ENCODE results near the gene OR6C4. TPM values are rescaled to one million over a fixed set of nuclear protein-coding genes. Genes with fewer than 3 reads are reported as not detected.
"Not testable (repeated sequence)": the region's sequence is repeated elsewhere in the genome, so short reads cannot be mapped to it uniquely, and the experiment has no call there.

The OR6C4 gene
- total RNA-seq, result not detected

DNA sequence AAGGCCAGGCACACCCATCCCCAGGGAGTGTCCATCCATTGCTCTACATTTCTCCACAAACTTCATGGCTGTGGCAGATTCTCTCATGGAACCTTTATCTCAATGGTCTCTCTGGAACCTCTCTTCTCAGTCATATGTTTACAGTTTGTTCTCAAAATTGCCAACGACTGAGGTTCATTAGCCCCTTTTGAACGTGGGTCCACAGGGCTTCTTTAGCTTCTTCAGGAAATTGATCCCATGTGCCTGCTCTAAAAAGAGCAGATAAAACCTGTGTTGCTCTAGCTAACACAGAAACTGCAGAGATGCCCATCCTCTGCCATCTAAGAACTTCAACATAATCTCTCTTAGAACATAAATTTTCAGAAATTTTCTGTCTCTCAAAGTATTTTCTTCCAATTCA, at the start of gene OR6C4:
Gene OR6C4 (plus strand): TSS at position 301 of the 400 bp plus-strand sequence. CDS start 1,625 bp downstream, outside the sequence.
- POLR2A ChIA-PET, result no interaction called here
- peaks cover 9% of the 10 kb centered on the region for H3K27me3 Mint-ChIP-seq (ENCODE audit: low read depth)

DNA sequence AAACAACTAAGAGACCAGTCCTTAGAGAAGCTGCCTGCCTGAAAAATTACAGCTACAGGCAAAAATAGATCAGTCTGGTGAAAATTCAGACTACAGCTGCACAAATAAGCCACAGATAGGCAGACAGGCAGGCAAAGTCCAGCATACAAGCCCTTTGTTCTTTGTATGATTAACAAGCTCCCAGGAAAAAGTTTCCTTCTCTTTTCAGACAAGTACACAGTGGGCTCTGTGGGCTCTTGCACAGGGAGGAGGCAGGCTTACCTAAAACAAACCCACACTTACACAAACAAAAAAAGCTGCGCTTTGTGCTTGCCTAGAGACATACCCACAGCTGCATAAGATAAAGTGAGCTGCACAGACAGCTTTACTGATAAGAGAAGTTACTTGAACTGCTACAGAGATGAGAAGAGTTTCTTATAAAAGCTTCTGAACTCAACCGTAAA, 49.6 kb upstream of the OR6C4 start:
- Mint-ChIP-seq H3K4me1 (ENCODE audit: low read depth) (no peaks in the 10 kb centered on the region), H3K27me3 (ENCODE audit: low read depth) (peaks cover 5% of the 10 kb centered on the region), H3K4me3 (no peak overlapping the region), H3K9me3 (ENCODE audit: insufficient read depth) (no peaks in the 10 kb centered on the region), H3K36me3 (ENCODE audit: low read depth) (no peaks in the 10 kb centered on the region), H3K27ac (no peak overlapping the region)
- CTCF ChIA-PET, result no interaction called here
- ATAC-seq (no peak), DNase-seq (no peak)
- POLR2A ChIA-PET, result no interaction called here

More for the DNA sequence above, at the start of gene OR6C4:
- H3K27ac Mint-ChIP-seq, result no peak within 1 kb of the TSS
- no peaks in the 10 kb centered on the region for H3K9me3 Mint-ChIP-seq (ENCODE audit: insufficient read depth)
- H3K36me3 Mint-ChIP-seq (ENCODE audit: low read depth), result no peaks in the 10 kb centered on the region
- peaks cover 6% of the 10 kb centered on the region for H3K4me1 Mint-ChIP-seq (ENCODE audit: low read depth)
- ATAC-seq (no peak), DNase-seq (no peak)
- CTCF ChIA-PET, result no interaction called here
- H3K4me3 Mint-ChIP-seq, result no peak within 1 kb of the TSS

DNA sequence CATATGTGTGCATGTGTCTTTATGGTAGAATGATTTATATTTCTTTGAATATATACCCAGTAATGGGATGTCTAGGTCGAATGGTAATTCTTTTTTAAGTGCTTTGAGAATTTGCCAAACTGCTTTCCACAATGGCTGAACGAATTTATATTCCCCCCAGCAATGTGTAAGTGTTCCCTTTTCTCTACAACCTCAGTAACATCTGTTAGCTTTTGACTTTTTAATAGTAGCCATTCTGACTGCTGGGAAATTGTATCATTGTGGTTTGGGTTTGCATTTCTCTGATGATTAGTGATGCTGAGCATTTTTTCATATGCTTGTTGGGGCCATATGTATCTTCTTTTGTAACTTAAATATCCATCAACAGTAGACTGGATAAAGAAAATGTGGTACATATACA, 47.8 kb upstream of the OR6C4 start:
- ATAC-seq (no peak), DNase-seq (no peak)
- H3K27me3 Mint-ChIP-seq (ENCODE audit: low read depth), result peaks cover 2% of the 10 kb centered on the region
- H3K36me3 Mint-ChIP-seq (ENCODE audit: low read depth), result no peaks in the 10 kb centered on the region
- ChIA-PET CTCF (no interaction called here), POLR2A (no interaction called here)
- no peaks in the 10 kb centered on the region for H3K9me3 Mint-ChIP-seq (ENCODE audit: insufficient read depth)
- no peaks in the 10 kb centered on the region for H3K4me1 Mint-ChIP-seq (ENCODE audit: low read depth)
- H3K4me3 Mint-ChIP-seq, result no peak overlapping the region
- H3K27ac Mint-ChIP-seq, result no peak overlapping the region

DNA sequence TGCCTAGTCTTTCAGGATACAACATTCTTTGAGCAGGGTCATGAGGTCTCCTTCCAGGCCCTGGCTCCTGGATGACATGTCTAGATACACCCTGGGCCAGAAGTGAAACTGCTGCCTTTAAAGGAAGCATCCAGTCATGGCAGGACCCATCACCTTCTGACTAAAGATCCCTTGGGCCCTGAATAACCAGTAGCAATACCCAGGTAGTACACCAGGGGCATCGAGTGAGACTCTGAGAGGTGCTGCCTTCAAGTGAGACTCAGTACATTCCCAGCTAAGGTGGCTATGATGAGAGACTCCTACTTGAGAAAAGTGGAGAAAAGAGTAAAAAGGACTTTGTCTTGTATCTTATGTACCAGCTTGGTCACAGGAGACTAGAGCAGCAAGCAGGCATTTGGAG, 33.7 kb upstream of the OR6C4 start:
- POLR2A ChIA-PET, result no interaction called here
- Mint-ChIP-seq H3K27ac (no peak overlapping the region), H3K4me1 (ENCODE audit: low read depth) (no peaks in the 10 kb centered on the region), H3K36me3 (ENCODE audit: low read depth) (no peaks in the 10 kb centered on the region), H3K4me3 (no peak overlapping the region), H3K27me3 (ENCODE audit: low read depth) (peaks cover 4% of the 10 kb centered on the region), H3K9me3 (ENCODE audit: insufficient read depth) (no peaks in the 10 kb centered on the region)
- no peak for DNase-seq
- no peak for ATAC-seq
- CTCF ChIA-PET, result no interaction called here

DNA sequence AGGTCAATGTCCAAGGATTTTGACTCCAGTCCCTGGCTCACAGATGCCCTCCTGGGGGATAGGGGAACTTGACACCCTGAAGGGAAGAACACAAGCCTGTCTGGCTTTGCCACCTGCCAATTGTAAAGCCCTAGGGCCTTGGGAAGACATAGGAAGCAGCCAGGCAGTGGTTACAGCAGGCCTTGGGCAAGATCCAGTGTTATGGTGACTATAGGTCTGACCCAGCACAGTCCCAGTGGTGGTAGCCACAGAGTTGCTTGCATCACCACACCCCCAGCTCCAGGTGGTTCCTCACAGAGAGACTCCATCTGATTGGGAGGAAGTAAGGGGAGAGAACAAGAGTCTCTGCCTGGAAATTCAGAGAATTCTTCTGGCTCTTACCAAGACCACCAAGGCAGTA, 33.0 kb upstream of the OR6C4 start:
- no peaks in the 10 kb centered on the region for H3K4me1 Mint-ChIP-seq (ENCODE audit: low read depth)
- no peak overlapping the region for H3K4me3 Mint-ChIP-seq
- DNase-seq (no peak), ATAC-seq (no peak)
- no peaks in the 10 kb centered on the region for H3K36me3 Mint-ChIP-seq (ENCODE audit: low read depth)
- POLR2A ChIA-PET, result no interaction called here
- no peak overlapping the region for H3K27ac Mint-ChIP-seq
- H3K27me3 Mint-ChIP-seq (ENCODE audit: low read depth), result peaks cover 4% of the 10 kb centered on the region
- CTCF ChIA-PET, result no interaction called here
- no peaks in the 10 kb centered on the region for H3K9me3 Mint-ChIP-seq (ENCODE audit: insufficient read depth)

DNA sequence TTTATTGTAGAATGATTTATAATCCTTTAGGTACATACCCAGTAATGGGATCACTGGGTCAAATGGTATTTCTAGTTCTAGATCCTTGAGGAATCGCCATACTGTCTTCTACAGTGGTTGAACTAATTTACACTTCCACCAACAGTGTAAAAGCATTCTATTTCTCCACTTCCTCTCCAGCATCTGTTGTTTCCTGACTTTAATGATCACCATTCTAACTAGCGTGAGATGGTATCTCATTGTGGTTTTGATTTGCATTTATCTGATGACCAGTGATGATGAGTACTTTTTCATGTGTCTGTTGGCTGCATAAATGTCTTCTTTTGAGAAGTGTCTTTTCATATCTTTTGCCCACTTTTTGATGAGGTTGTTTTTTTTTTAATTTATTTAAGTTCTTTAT, 1.2 kb upstream of the OR6C4 start:
- CTCF ChIA-PET; H3K36me3 Mint-ChIP-seq (ENCODE audit: low read depth); H3K4me1 Mint-ChIP-seq (ENCODE audit: low read depth); H3K9me3 Mint-ChIP-seq (ENCODE audit: insufficient read depth); ATAC-seq; POLR2A ChIA-PET; H3K27ac Mint-ChIP-seq; DNase-seq; H3K4me3 Mint-ChIP-seq: not testable (repeated sequence)
- H3K27me3 Mint-ChIP-seq (ENCODE audit: low read depth), result peaks cover 12% of the 10 kb centered on the region

DNA sequence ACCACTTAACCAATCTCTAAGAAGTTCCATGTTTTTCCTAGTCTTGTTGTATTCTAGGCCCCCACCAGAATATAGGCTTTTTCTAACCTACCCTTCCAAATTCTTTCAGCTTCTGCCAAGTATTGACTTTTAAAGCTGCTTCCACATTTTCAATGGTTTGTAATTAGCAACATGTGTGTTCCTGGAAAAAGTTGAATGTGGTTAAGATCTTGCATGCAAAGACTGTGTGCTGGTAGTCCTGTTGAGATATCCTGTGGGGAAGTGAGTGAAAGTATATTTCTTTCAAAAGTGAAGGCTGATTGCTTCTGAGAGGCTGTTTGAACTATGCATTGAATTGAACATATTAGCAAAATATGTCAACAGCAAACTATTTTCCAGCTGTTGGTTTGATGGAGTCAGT, 646 bp upstream of the OR6C4 start:
- H3K4me1 Mint-ChIP-seq (ENCODE audit: low read depth), result peaks cover 6% of the 10 kb centered on the region
- no peaks in the 10 kb centered on the region for H3K36me3 Mint-ChIP-seq (ENCODE audit: low read depth)
- ChIA-PET CTCF (no interaction called here), POLR2A (no interaction called here)
- DNase-seq, result no peak
- H3K27ac Mint-ChIP-seq, result no peak overlapping the region
- ATAC-seq, result no peak
- H3K9me3 Mint-ChIP-seq (ENCODE audit: insufficient read depth), result no peaks in the 10 kb centered on the region
- peaks cover 10% of the 10 kb centered on the region for H3K27me3 Mint-ChIP-seq (ENCODE audit: low read depth)
- H3K4me3 Mint-ChIP-seq, result no peak overlapping the region

DNA sequence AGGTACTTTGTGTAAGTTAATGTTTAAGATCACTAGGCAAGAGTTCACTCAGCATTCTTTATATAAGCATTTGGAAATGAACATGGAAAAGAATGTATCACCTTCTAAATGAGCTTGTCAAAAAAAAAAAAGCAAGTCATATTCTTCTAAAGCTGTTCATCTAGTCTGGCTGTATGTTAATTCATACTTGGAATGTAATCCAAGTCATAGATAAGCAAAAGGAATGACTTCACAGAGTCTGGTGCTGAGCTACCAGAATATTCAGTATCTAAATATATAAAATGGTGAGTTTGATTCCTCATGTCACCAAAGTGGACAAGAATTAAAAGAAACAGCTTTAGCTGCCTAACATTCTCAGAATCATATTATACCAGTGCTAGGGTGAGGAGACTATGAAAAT, 4.9 kb downstream of the OR6C4 start:
- H3K27me3 Mint-ChIP-seq (ENCODE audit: low read depth), result peaks cover 6% of the 10 kb centered on the region
- peaks cover 9% of the 10 kb centered on the region for H3K9me3 Mint-ChIP-seq (ENCODE audit: insufficient read depth)
- H3K4me3 Mint-ChIP-seq, result no peak overlapping the region
- CTCF ChIA-PET, result interaction anchor here (0.7 kb wide), 1 partner anchor 92 kb away, joined by 3 read pairs; no protein-coding TSS in a partner anchor
- POLR2A ChIA-PET, result no interaction called here
- ATAC-seq (no peak), DNase-seq (no peak)
- no peak overlapping the region for H3K27ac Mint-ChIP-seq
- H3K36me3 Mint-ChIP-seq (ENCODE audit: low read depth), result no peaks in the 10 kb centered on the region
- H3K4me1 Mint-ChIP-seq (ENCODE audit: low read depth), result no peaks in the 10 kb centered on the region

DNA sequence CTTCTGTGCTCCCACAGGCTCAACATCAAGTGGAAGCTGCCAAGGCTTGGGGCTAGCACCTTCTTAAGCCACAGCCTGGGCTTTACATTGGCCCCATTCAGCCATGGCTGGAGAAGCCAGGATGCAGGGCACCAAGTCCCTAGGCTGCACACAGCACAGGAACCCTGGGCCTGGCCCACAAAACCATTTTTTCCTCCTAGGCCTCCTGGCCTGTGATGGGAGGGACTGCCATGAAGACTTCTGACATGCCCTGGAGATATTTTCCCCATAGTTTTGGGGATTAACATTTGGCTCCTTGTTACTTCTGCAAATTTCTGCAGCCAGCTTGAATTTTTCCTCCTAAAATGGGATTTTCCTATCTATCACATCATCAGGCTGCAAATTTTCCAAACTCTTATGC, 20.7 kb downstream of the OR6C4 start:
- DNase-seq; CTCF ChIA-PET; H3K4me3 Mint-ChIP-seq; ATAC-seq; H3K27ac Mint-ChIP-seq; H3K4me1 Mint-ChIP-seq (ENCODE audit: low read depth); POLR2A ChIA-PET; H3K27me3 Mint-ChIP-seq (ENCODE audit: low read depth); H3K36me3 Mint-ChIP-seq (ENCODE audit: low read depth): not testable (repeated sequence)
- H3K9me3 Mint-ChIP-seq (ENCODE audit: insufficient read depth), result peaks cover 11% of the 10 kb centered on the region

DNA sequence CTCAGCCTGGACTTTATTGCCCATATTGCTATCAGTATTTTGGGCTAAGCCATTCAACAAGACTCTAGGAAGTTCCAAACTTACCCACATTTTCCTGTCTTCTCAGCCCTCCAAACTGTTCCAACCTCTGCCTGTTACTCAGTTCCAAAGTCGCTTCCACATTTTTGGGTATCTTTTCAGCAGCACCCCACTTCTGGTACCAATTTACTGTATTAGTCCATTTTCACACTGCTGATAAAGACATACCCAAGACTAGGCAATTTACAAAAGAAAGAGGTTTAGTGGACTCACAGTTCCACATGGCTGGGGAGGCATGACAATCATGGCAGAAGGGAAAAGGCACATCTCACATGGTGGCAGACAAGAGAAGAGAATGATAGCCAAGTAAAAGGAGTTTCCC, 21.3 kb downstream of the OR6C4 start:
- H3K4me3 Mint-ChIP-seq; DNase-seq; H3K27me3 Mint-ChIP-seq (ENCODE audit: low read depth); H3K36me3 Mint-ChIP-seq (ENCODE audit: low read depth); CTCF ChIA-PET; POLR2A ChIA-PET; ATAC-seq; H3K4me1 Mint-ChIP-seq (ENCODE audit: low read depth); H3K27ac Mint-ChIP-seq: not testable (repeated sequence)
- peaks cover 11% of the 10 kb centered on the region for H3K9me3 Mint-ChIP-seq (ENCODE audit: insufficient read depth)

DNA sequence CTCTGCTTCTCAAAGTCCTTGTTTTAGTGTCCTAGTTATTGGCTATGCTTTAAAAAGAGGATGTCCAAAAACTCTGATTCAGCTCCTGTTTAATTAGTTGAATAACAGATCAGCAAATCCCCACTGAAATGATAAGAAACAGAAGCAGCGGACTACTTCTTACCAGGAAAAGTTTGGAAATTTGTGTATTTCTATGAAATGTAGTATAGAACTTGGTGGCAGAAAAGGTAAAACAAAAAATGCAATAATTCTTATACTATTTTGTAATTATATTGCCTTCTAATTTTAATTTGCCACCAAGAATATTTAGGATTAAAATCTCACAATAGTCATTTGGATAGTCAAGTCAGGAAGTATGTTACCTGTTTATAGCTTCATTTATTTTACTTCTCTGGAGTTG, 22.8 kb downstream of the OR6C4 start, which contains the start of gene OR2AP1:
Gene OR2AP1 (plus strand): TSS at position 301 of the 400 bp plus-strand sequence. CDS start 1,947 bp downstream, outside the sequence.
- H3K27me3 Mint-ChIP-seq (ENCODE audit: low read depth), result no peaks in the 10 kb centered on the region
- no peaks in the 10 kb centered on the region for H3K4me1 Mint-ChIP-seq (ENCODE audit: low read depth)
- H3K4me3 Mint-ChIP-seq, result no peak within 1 kb of the TSS
- POLR2A ChIA-PET, result no interaction called here
- no peak within 1 kb of the TSS for H3K27ac Mint-ChIP-seq
- ATAC-seq (no peak), DNase-seq (no peak)
- CTCF ChIA-PET, result no interaction called here
- H3K36me3 Mint-ChIP-seq (ENCODE audit: low read depth), result peaks cover 3% of the 10 kb centered on the region
- peaks cover 11% of the 10 kb centered on the region for H3K9me3 Mint-ChIP-seq (ENCODE audit: insufficient read depth)

DNA sequence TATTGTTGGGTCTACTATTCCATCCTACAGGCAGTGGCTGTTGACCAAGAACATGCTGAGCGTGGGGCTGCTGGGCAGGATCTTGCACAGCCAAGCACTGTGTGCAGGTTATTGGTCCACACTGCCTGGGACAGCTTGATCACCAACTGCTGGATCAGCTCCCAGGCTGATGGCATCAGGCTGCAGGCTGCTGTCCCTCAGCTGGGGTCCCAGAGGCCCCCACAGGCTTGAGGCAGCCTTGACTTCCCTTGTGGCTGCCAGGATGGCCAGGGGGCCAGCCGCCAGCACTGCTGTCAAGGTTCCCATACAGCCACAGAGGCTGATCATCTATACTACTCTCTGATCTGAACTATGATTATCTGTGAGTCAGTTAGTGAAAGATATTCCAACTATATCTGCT, 32.7 kb downstream of the OR6C4 start:
- Mint-ChIP-seq H3K27me3 (ENCODE audit: low read depth) (peaks cover 6% of the 10 kb centered on the region), H3K36me3 (ENCODE audit: low read depth) (no peaks in the 10 kb centered on the region), H3K9me3 (ENCODE audit: insufficient read depth) (no peaks in the 10 kb centered on the region), H3K4me1 (ENCODE audit: low read depth) (no peaks in the 10 kb centered on the region), H3K4me3 (no peak overlapping the region), H3K27ac (no peak overlapping the region)
- ATAC-seq (no peak), DNase-seq (no peak)
- ChIA-PET CTCF (no interaction called here), POLR2A (no interaction called here)

DNA sequence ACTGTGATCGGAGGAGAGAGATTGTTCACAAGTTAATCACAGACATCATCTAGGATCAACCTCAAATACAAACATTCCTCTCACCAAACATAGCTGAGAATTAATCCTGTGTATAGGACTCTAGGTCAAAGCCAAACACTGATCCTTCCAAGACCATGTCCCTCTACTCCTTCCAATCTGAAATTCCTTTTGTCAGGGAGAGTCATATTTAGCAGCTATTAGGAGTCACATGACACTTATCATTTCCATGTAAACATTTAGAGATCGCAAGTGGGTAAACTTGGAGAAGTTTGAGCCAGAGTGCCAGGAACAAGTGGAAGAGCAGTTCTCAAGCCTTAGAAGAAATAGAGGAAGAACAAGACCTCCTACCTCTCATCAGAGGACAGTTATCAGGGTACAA, 36.4 kb downstream of the OR6C4 start:
- no peak overlapping the region for H3K4me3 Mint-ChIP-seq
- no peaks in the 10 kb centered on the region for H3K4me1 Mint-ChIP-seq (ENCODE audit: low read depth)
- peaks cover 2% of the 10 kb centered on the region for H3K27me3 Mint-ChIP-seq (ENCODE audit: low read depth)
- DNase-seq (no peak), ATAC-seq (no peak)
- CTCF ChIA-PET, result no interaction called here
- POLR2A ChIA-PET, result no interaction called here
- H3K9me3 Mint-ChIP-seq (ENCODE audit: insufficient read depth), result no peaks in the 10 kb centered on the region
- no peak overlapping the region for H3K27ac Mint-ChIP-seq
- H3K36me3 Mint-ChIP-seq (ENCODE audit: low read depth), result no peaks in the 10 kb centered on the region

Data from activated CD8-positive, alpha-beta T cell treated with anti-CD3 and anti-CD28 coated beads, Interleukin-2, amount 10 ng/mL, durations not matched to agents 7 days and 5 days (primary cell).